GM21390 (cell line): ENCODE data around the gene DPP6.

Source experiments
- ATAC-seq: cut with Tn5 transposase; IDR thresholded peaks from one replicate; pipeline ENCODE4 v1.9.1; 2021; ENCODE audit not compliant: unreplicated experiment

DPP6 gene

GRCh38 chr7:154684666-154685563, 632.7 kb downstream of the DPP6 start:
- no peak for ATAC-seq

GRCh38 chr7:154685564-154685901, 633.3 kb downstream of the DPP6 start:
- no peak for ATAC-seq

DNA sequence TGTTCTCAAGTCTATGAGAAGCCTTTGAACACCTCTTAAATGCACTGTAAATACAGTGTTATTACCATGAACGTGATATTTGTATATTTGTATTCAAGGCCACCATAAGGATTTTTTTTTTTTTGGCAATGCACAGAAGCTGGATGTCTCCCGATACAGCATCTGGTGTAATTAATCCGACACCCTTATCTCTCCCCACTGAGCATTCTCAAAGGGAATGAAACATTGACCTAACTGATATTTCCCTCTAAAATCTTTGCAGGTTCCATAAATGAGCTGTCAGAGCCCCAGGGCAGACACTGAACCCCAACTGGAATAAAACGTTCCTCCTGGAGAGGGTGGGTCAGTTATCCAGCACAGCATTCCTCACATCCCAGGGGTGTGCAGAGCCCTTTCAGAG, 634.1 kb downstream of the DPP6 start:
- ATAC-seq = no peak

GRCh38 chr7:154688952-154689351, 636.8 kb downstream of the DPP6 start:
- no peak for ATAC-seq

- no peak for ATAC-seq
Observed at GRCh38 chr7:154690411-154690810, 638.2 kb downstream of the DPP6 start.

DNA sequence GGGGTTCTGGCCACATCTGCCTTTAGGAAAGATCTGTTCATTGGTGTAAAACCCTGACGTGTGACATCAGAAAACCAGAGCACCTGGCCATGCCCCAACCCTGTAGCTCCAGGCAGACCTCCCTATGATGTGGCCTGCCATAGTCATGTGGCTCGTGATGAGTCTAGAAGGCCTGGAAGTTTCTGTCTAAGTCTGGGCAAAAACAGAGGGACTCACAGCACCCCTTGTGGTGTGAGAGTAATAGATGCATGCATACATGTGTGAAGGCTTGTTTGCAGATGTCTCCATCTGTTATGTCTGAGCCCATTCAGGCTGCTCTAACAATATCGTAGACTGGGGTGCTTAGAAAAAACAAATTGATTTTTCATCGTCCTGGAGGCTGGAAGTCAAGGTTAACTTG, 641.5 kb downstream of the DPP6 start:
- no peak for ATAC-seq

DNA sequence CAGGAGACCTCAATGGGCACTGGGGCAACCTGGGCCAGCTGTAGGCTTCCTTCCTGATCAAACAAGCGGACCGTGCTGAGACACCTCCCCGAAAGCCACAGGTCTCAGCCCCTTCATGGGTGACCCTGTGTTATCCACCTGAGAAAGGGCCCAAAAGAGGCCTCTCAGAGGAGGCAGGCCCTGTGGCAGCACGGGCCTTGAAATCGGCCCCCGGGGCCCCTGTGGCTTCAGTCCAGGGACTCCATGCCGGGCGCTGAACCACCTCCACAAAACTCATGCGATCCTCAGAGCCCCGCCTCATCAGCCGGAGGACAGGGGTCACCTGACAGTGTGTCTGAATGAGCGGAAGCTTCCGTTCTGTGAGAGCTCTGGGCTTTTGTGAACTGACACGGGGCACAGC, 643.6 kb downstream of the DPP6 start:
- ATAC-seq = no peak

- no peak for ATAC-seq
Observed at GRCh38 chr7:154696556-154696955, 644.4 kb downstream of the DPP6 start.

DNA sequence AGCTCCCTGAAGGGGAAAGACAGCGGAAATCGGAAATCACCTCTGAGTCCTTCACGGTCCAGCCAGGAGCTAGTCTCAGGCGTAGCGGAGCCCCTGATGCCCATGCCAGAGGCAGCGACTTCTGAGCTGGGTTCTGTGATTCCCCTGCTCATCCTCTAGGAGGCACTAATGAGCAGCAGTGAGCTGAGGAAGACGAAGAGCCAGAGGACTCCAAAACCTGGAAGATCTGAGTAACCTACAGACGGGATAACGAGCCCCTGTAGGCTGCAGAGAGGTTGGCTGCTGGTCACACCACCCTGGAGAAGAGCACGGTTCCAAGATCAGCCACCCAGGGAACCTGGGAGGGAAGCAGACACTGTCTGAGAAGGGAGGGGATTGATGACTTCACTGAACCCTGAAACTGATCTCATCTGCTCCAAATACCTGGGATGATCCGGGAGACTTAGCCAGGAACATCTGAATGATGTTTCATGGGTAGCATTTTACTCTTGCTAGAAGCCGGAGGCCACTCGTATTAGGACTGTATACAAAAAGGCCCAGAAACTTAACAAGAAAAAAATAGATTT, 646.6 kb downstream of the DPP6 start:
- ATAC-seq = no peak

DNA sequence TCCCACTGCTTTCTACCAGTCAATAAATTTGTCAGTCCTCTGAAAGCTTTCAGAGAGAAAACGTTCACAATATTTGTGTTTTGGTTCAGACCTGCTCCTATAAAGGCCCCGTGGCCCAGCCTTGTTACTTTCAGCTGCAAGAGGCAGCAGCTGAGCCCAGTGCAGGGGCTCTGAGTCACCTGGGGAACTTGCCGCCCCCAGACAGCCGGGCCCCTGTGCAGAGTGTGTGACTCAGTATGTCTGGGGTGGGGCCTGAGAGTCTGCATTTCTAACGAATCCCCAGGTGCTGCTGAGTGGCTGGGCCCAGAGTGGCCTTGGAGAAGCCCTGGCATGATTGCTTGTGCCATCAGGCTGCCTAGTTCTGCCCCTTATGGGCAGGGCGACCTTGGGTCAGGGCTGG, 647.2 kb downstream of the DPP6 start:
- no peak for ATAC-seq

DNA sequence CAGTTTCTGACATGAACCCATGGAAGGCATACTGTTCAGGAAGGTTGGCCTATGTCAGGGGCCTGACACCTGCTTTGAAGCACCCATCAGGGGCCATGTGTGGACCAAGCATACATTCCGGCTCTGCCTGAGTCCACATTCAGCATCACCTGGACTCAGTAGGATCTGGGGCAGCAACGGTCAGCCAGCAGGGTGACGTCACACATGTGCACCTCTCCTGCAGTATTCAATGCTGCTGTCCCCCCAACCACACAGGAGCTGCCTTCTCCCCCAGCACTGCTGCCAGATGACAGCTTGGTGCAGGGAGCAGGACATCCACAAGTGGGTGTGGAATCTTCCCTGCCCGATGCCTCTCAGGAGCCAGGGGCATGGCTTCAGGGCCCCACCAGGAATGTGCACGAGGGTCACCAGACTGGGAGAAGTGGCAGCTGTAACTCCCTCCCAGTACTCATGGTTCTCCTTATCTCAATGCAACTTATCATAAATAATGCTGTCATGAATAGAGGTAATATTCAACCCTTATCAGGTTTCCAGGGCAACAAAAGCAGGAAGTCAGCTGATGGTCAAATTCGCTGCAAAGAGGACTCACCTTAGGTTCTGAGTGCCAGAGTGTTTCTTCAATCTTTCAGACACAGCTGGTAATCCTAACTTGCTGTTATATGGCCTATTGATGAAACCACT, 657.8 kb downstream of the DPP6 start:
- ATAC-seq = no peak

DNA sequence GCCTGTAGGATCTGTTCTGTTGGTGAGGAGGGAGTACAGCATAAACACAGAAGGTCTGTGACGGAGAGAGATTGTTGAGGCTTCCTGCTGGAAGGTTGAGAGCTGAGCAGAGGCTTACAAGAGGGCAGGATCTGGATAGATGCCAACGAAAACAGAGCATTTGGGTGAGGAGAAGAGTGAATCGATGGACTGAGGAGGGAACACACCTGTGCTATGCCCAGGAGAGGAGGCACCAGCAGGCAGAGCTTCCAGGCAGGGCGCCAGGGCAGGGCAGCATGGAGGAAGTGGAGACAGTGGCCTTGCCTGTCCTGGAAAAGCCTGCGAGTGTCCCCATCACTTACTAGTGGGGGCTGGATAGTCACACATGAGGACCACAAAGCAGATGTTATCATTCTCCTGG, 667.8 kb downstream of the DPP6 start:
- ATAC-seq = no peak

GRCh38 chr7:154721086-154721485, 668.9 kb downstream of the DPP6 start:
- no peak for ATAC-seq

- no peak for ATAC-seq
Observed at GRCh38 chr7:154726368-154726767, 674.2 kb downstream of the DPP6 start.

- no peak for ATAC-seq
Observed at GRCh38 chr7:154729056-154729455, 676.9 kb downstream of the DPP6 start.

GRCh38 chr7:154735766-154736165, 683.6 kb downstream of the DPP6 start:
- ATAC-seq = no peak

DNA sequence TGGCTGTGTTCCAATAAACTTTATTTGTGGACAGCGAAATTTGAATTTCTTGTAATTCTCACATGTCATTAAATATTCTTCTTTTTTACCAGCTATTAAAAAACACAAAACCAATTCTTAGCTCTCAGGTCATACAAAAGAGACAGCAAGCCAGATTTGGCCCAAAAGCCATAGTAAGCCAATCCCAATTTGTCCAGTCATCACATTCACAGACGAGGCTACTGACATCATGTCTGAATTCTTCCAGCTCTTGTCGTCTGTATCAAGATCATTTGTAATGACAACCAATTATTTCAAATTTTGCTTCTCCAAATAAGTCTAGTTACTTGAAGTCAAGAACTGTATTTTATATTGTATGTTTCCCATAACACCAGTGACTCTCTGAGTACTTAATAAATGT, 684.2 kb downstream of the DPP6 start:
- no peak for ATAC-seq

DNA sequence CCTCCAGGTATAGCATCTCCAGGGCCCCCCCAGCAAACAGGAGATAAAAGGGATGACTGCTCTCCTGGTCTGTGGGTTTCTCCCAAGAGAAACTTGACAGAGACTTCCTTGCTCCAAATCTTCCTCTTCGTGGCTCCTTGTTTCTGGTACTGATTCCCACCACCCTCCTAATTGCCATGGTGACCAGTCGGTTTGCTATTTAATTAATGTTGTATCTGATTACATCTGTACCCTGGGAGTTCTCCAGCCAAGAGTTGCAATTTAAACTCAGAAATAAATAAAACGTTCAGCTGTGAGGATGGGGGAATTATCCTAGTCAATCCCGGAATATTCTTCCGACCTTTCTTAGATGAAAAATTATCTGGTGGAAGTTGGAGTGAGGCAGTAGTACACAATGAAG, 686.0 kb downstream of the DPP6 start:
- no peak for ATAC-seq

DNA sequence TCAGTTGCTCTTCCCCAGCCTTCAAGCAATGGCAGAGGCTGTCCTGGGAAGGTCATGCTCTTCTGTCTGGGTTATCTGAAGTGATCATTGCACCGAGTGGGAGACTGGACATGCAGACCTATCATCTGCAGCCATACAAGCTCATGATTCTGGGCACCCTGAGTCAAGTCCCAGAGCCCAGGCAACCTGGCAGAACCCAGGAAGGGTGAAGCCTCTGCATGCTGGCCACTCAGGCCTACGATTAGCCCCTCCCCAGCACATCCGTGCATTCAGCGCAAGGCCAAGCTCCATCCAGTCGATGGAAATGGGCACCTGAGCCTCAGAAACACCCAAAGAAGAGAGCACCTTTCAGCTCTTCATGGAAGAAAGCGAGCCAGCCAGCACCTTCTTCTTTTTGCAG, 688.9 kb downstream of the DPP6 start:
- ATAC-seq = no peak

- ATAC-seq = no peak
Observed at GRCh38 chr7:154743206-154743605, 691.0 kb downstream of the DPP6 start.

DNA sequence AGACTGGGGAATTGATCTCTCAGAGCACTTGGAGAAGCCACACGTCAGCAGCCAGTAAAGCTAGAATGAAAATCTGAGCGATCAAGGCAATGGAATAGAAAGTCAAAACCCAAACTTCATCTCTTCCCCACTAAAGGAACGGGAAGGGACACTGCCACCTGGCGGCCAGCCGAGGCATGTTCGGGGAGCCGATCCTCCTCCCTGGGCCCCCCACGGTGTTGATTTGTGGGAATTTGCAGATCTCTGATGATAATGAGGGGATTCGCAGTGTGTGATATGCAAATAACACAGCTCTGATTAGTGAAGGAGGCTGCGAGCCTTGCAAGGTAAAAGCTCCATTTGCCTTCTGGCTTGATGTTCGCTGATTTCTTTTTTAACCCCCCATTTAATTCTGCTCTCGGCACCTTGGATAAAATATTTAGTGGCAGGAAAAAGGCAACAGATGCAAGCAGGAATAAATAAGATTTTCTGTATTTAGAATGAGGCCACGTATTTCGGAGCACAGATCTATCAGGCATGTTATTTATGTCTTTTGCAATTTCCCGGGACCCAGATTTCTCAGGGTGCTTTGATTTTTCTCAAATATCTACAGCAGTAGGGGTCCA, 692.2 kb downstream of the DPP6 start:
- ATAC-seq = peak; percentile 60

DNA sequence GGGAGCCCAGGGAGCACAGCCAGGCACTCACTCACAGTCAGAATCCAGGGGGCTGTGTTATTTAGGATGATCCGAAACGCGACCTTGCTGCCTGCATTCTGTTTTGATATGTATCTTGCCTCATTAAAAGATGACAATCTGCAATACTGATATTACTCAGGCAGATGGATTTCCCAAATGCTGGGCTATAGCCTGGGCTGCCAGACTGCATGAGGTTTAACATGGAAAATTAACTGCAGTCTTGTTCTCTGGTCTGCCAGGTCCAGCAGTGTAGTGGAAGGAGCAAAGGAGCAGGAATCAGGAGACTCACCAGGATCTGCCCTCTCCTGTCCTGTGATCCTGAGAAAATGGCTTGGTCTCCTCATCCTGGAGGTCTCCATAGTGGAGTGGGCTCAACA, 692.7 kb downstream of the DPP6 start:
- ATAC-seq = no peak
